GM18868 (cell line): ENCODE data around the gene ADCY1.
"Not testable (repeated sequence)": the region's sequence is repeated elsewhere in the genome, so short reads cannot be mapped to it uniquely, and the experiment has no call there.

Source experiments
- ATAC-seq: cut with Tn5 transposase; IDR thresholded peaks from one replicate; pipeline ENCODE4 v1.9.1; 2021; ENCODE audit warnings: mild to moderate bottlenecking, moderate library complexity; ENCODE audit not compliant: unreplicated experiment

Gene ADCY1

DNA sequence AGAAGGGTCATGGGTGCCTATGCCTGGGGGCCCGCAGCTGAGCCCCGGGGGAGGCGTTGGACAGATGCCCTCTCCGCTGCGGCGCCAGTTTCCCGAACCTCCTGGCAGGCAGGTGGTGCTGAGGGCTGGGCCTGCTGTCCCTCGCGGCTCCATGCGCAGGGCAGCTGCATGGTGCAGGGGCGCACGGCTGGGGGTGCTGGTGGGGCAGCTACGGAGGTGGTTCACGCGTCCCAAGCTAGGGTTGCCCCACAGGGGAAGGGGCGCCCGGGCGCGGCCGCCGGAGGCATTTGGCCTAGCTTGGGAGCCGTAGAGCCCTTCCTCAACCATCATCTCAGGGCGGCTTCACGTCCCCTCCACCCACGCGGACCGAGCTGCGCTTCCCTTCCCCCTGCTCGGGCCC lies 152.7 kb downstream of the ADCY1 start:
- no peak for ATAC-seq

GRCh38 chr7:45731692-45732443 lies 157.7 kb downstream of the ADCY1 start:
- not testable (repeated sequence) for ATAC-seq

GRCh38 chr7:45738920-45739319 lies 164.8 kb downstream of the ADCY1 start:
- not testable (repeated sequence) for ATAC-seq

GRCh38 chr7:45740573-45740972 lies 166.4 kb downstream of the ADCY1 start:
- ATAC-seq: not testable (repeated sequence)

DNA sequence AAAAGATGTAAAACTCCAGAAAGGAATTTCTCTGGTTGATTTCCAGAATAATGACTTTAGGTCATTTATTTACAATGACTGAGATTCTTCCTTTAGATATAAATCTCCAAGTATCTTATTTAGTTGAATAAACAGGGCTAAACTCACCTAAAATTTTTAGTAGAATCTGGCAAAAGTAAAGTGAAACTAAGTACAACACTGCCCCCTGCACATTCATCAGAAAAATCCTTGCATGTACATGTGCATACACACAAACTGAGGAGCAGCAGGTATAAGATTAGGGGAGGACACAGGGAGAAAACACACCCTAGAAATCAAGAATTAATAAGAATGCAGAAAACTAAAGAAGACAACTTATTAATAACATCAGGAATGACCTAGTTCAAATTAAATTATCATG lies 174.8 kb downstream of the ADCY1 start:
- not testable (repeated sequence) for ATAC-seq

DNA sequence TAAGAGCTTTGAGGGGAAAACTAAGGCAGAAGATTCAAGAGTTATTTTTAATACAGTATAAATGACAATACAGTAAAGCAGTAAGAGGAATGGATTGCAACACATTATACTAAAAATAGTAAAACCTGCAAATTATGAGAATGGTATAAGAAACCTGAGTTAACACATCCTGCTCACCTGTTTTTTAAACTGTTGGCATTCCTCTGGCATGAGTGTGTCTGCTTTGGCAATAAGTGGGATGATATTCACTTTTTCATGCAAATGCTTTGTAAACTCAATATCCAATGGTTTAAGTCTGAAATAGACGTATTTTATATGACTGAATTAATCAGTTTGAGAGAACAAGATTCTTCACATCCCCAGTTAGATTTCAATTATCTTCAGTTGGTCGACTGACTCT lies 177.2 kb downstream of the ADCY1 start:
- not testable (repeated sequence) for ATAC-seq

- not testable (repeated sequence) for ATAC-seq
Observed at GRCh38 chr7:45756333-45756732, 182.2 kb downstream of the ADCY1 start.

GRCh38 chr7:45756757-45757156 lies 182.6 kb downstream of the ADCY1 start:
- ATAC-seq: not testable (repeated sequence)

- ATAC-seq: not testable (repeated sequence)
Observed at GRCh38 chr7:45759464-45759863, 185.3 kb downstream of the ADCY1 start.

- not testable (repeated sequence) for ATAC-seq
Observed at GRCh38 chr7:45761545-45762205, 187.5 kb downstream of the ADCY1 start.

DNA sequence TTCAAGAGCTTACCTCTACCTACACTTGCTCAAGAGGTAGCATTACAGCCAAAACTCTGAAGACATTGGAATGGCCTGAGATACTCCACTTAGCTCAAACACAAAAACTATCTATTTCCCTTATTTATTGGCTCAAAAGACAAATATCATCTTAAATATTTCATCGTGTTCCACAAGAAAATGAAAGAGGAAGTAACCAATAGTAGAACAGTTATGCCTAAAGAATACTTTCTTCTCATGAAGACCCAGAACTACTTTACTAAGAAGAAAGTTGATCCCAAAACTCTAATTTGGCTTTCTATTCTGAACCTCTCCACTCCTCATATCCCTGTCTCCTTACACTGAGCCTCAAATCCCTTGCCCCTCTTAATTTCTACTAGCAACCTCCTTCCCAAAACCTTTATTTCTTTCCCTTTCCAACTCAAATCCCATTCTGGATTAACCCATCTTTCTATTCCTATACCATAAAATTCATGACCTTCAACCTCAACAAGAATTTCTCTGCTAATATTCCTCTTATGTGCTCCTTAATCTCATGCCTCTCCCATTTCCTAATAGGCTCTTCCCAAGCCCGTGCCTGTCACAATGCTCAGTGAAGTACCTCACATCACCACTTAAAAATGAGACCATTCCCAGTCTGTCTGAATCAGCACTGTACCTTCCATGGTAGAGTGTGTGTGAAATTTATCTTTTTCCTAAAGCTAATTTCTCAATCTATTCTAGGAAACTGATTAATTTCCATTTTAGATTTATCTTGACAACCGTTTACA lies 188.2 kb downstream of the ADCY1 start:
- ATAC-seq: not testable (repeated sequence)

DNA sequence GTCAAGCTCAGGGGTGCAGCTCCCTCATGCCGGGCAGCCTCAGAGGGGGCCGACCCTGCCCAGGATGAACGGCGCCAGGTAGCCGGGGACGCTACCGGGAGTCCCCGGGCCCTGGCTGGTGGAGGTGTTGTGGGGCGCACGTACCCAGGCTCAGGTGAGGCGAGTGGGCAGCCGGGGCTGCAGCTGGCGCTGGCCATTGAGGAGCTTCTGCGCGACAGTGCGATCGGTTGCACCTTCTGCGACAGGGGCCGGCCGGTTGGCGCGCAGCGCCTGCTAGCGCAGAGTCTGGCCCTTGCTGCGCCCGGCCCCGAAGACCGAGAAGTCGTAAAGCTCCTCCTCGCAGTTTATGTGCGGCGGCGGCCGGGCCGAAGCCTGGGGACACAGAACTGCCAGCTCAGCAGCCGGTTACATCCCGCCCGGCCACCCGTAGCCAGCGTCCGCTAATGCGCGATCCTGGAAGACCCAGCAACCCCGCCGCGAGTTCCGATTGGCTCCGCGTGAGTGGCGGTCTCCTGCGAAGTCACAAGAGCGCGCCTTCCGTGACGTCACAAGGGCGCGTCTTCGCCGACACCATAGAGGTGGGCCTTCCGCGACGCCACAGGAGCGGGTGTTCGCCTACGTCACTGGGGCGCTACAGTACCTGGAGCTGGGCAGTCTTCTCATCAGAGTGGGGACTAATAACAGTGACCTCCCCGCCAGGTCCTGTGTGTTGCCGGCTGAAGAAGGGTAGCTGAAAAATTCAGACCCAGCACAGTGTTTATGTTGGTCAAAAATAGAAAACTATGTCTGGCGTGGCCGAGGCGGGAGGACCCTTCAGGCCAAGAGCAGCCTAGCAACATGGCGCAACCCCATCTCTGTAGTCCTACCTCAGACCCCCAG lies 194.6 kb downstream of the ADCY1 start:
- ATAC-seq: peak; percentile 99

DNA sequence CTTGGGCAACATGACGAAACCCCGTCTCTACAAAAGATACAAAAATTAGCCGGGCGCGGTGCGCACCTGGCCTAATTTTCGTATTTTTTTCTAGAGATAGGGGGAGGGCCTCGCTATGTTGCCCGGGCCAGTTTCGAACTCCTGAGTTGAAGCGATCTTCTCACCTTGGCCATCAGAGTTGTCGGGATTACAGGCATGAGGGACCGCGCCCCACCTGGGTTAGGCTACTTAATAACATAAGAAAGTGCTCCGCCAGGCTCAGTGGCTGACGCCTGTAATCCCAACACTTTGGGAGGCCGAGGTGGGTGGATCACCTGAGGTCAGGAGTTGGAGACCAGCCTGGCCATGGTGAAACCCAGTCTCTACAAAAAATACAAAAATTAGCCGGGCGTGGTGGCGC lies 195.5 kb downstream of the ADCY1 start:
- not testable (repeated sequence) for ATAC-seq
